ENCODE results near the gene HS6ST1. TPM values are rescaled to one million over a fixed set of nuclear protein-coding genes. Genes with fewer than 3 reads are reported as not detected.
A peak's percentile ranks its signal among the peaks of the same experiment; 100 is the strongest.

Gene HS6ST1
- total and polyA plus RNA-seq, 9 donors, result 12.9 to 62.5 (median 45.3) TPM

DNA sequence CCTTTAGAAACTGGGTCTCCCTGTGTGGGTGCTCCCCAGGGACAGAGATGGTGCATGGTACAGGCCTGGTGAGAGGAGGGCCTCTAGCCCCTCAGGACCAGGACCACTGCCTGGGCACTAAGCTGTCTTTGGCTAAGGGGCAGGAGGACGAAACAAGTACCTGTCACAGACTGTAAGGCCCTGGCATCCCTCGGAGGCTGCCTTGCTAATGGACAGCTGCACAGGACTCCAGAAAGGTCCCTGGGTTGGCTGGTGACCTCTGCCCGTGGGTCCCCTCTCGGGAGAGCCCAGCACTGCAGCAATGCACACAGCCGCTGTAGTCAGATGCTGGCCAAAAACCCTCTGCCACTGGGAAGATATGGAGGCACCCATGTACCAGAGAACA, 14.3 kb downstream of the HS6ST1 start:
- peak overlapping the region; percentile 57 to 65 for H3K27ac ChIP-seq
- H3K4me1 ChIP-seq (ENCODE audit: insufficient read depth), result peaks cover 62% of the 10 kb centered on the region
- TF ChIP-seq CTCF (IDR thresholded peaks at IDR 0.05) (no peak), EP300 (IDR thresholded peaks at IDR 0.05) (no peak), POLR2A (IDR thresholded peaks at IDR 0.05) (no peak)
- peak in 3 of 5 donors; percentile 23 to 40 (median 38) for DNase-seq
- no peaks in the 10 kb centered on the region for H3K9me3 ChIP-seq
- no peak overlapping the region for H3K4me3 ChIP-seq
- intact Hi-C loops (cut with DNase I), result loop anchor here in 1 of 4 donors (5.0 kb wide), 1 partner anchor 72 kb away; no protein-coding TSS in a partner anchor
- H3K36me3 ChIP-seq, result no peaks in the 10 kb centered on the region
- WGBS, 3 donors, result 89 to 96% (median 93%) methylated on average over 5 of the region's 5 CpGs
- H3K27me3 ChIP-seq, result no peaks in the 10 kb centered on the region

DNA sequence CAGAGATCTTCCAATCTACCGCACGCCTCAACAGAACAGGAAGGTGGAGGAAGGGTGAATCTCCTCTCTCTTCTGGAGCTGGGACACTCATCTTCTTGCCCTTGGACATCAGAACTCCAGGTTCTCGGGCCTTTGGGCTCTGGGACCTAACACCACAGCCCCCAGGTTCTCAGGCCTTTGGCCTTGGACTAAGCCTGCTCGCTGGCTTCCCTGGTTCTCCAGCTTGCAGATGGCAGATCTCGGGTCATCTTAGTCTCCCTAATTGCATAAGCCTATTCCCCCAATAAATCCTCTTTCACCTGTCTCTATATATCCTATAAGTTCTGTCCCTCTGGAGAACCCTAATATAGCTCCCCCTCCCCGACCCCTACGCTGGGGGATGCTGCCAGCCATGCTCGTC, 14.8 kb downstream of the HS6ST1 start:
- peak overlapping the region in 1 of 2 donors; percentile 57 for H3K27ac ChIP-seq
- H3K4me1 ChIP-seq (ENCODE audit: insufficient read depth), result peaks cover 58% of the 10 kb centered on the region
- intact Hi-C loops (cut with DNase I), result loop anchor here in 1 of 4 donors (5.0 kb wide), 1 partner anchor 72 kb away; no protein-coding TSS in a partner anchor

GRCh38 chr2:128303095-128303791, 15.4 kb downstream of the HS6ST1 start:
- Histone ChIP-seq H3K4me1 (ENCODE audit: insufficient read depth) (peaks cover 51% of the 10 kb centered on the region), H3K27me3 (no peaks in the 10 kb centered on the region), H3K27ac (peak overlapping the region; percentile 12 to 22), H3K9me3 (no peaks in the 10 kb centered on the region), H3K4me3 (no peak overlapping the region), H3K36me3 (no peaks in the 10 kb centered on the region)
- TF ChIP-seq CTCF (IDR thresholded peaks at IDR 0.05) (no peak), EP300 (IDR thresholded peaks at IDR 0.05) (no peak), POLR2A (IDR thresholded peaks at IDR 0.05) (no peak)
- WGBS, 3 donors, result 76 to 89% (median 80%) methylated on average over 9 of the region's 9 CpGs
- peak in 3 of 5 donors; percentile 14 to 36 (median 25) for DNase-seq
- intact Hi-C loops (cut with DNase I), result loop anchor here in 1 of 4 donors (5.0 kb wide), 1 partner anchor 71 kb away; no protein-coding TSS in a partner anchor

More for the DNA sequence above, 14.8 kb downstream of the HS6ST1 start:
- no peaks in the 10 kb centered on the region for H3K9me3 ChIP-seq
- no peaks in the 10 kb centered on the region for H3K27me3 ChIP-seq
- WGBS, 3 donors, result 94 to 98% (median 95%) methylated on average over 8 of the region's 8 CpGs
- no peaks in the 10 kb centered on the region for H3K36me3 ChIP-seq
- TF ChIP-seq POLR2A (IDR thresholded peaks at IDR 0.05), result no peak
- TF ChIP-seq EP300 (IDR thresholded peaks at IDR 0.05), result no peak
- TF ChIP-seq CTCF (IDR thresholded peaks at IDR 0.05), result no peak
- H3K4me3 ChIP-seq, result no peak overlapping the region
- DNase-seq, result no peak

DNA sequence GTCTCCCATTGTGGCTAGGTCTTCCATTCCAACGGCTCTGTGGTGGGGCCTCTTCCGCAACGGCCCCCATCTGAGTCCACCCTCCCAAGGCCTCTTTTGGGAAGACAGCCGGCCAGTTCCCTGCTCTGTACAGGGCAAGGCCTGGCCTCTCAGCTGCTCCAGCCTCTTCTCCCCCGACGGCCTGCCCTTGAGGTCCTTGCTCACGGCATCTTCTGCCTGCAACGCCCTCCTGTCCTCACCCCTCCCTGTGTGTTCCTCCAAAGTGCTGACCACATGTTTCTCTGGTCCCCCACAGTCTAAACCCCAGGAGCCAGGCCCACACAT, 16.0 kb downstream of the HS6ST1 start:
- peak in 1 of 5 donors; percentile 29 for DNase-seq
- 50 to 66% (median 52%) methylated on average over 8 of the region's 8 CpGs for WGBS, 3 donors
- no peak overlapping the region for H3K4me3 ChIP-seq
- H3K36me3 ChIP-seq, result no peaks in the 10 kb centered on the region
- intact Hi-C loops (cut with DNase I), result loop anchor here in 1 of 4 donors (5.0 kb wide), 1 partner anchor 70 kb away; no protein-coding TSS in a partner anchor
- peaks cover 46% of the 10 kb centered on the region for H3K4me1 ChIP-seq (ENCODE audit: insufficient read depth)
- H3K9me3 ChIP-seq, result no peaks in the 10 kb centered on the region
- TF ChIP-seq POLR2A (IDR thresholded peaks at IDR 0.05) (no peak), EP300 (IDR thresholded peaks at IDR 0.05) (no peak), CTCF (IDR thresholded peaks at IDR 0.05) (no peak)
- no peaks in the 10 kb centered on the region for H3K27me3 ChIP-seq
- H3K27ac ChIP-seq, result peak overlapping the region; percentile 22 to 38
